GM12878 (cell line): Measurements from ENCODE around the gene INPP4B. TPM values are rescaled to one million over a fixed set of nuclear protein-coding genes. Genes with fewer than 3 reads are reported as not detected.

ENCODE experiments used
- ATAC-seq: fragments of 200-7000 bp; cut with Tn5 transposase; 3 replicates; pipeline ENCODE4 v1.9.1; 2020; ENCODE audit warnings: mild to moderate bottlenecking, moderate library complexity
- BruUV-seq: library from RNA; stranded (reverse); fragments of 400-500 nt; replicated peaks from 2 replicates; lab custom pipeline; 2021; lab: Mats Ljungman, UMichigan
- CTCF ChIA-PET: fragments of 300-600 bp; sonication (Branson Sonifier 250); formaldehyde crosslinking; extraction: SDS; loops from one replicate; lab custom pipeline; 2021; ENCODE audit warnings: inconsistent platforms; lab: Yijun Ruan, JAX
- POLR2A ChIA-PET: fragments of 350-600 bp; formaldehyde crosslinking; extraction: SDS; loops from one replicate; lab custom pipeline; 2021; ENCODE audit warnings: inconsistent platforms; lab: Charles Lee
- RAD21 ChIA-PET: fragments of 300-600 bp; sonication (Branson Sonifier 250); formaldehyde crosslinking; loops from one replicate; lab custom pipeline; 2023; ENCODE audit warnings: antibody characterized with exemption; ENCODE audit not compliant: unreplicated experiment; lab: Charles Lee
- SMC1A ChIA-PET: fragments of 300-600 bp; sonication (Branson Sonifier 250); formaldehyde crosslinking; loops from one replicate; lab custom pipeline; 2023; ENCODE audit not compliant: unreplicated experiment, uncharacterized antibody; lab: Charles Lee
- DNase-seq: peaks from one replicate; pipeline ENCODE4 v3.0.0-alpha.2; 2011; ENCODE audit warnings: low read depth, low spot score
- FAIRE-seq: peaks from 3 replicates; lab custom pipeline; 2011; peaks lifted over from hg19 to GRCh38; lab: Jason Lieb, UNC
- H2AFZ ChIP-seq: 2 replicates; pipeline ENCODE4 v1.6.0; 2011; ENCODE audit warnings: low read depth, low read length, control low read depth; ENCODE audit not compliant: control insufficient read depth
- H3K27ac ChIP-seq: 2 replicates; pipeline ENCODE4 v1.5.1; 2011; ENCODE audit warnings: control low read depth; ENCODE audit not compliant: control insufficient read depth, insufficient read depth
- H3K27me3 ChIP-seq, 2 experiments: replicated peaks in 1 of 2; 2 replicates each; pipeline versions ENCODE4 v1.6.0 to v1.6.1; 2011; ENCODE audit warnings: low read length in 1 of 2; ENCODE audit not compliant: control insufficient read depth in 2 of 2, insufficient read depth in 2 of 2
- H3K36me3 ChIP-seq, 2 experiments: 2 replicates each; pipeline ENCODE4 v1.5.1; 2011; ENCODE audit warnings: low read length in 1 of 2; ENCODE audit not compliant: control insufficient read depth in 2 of 2, insufficient read depth in 2 of 2
- H3K4me1 ChIP-seq: 2 replicates; pipeline ENCODE4 v1.6.1; 2011; ENCODE audit warnings: mild to moderate bottlenecking, low read length, moderate library complexity, mixed read lengths; ENCODE audit not compliant: control insufficient read depth, insufficient read depth
- H3K4me2 ChIP-seq: 2 replicates; pipeline ENCODE4 v1.6.0; 2011; ENCODE audit warnings: control low read depth; ENCODE audit not compliant: control insufficient read depth, insufficient read depth
- H3K4me3 ChIP-seq: fragments of 200-600 bp; sonication (generic); 2 replicates; pipeline ENCODE4 v1.5.1; 2016
- H3K79me2 ChIP-seq: 2 replicates; pipeline ENCODE4 v1.6.0; 2011; ENCODE audit warnings: low read length; ENCODE audit not compliant: control insufficient read depth, insufficient read depth
- H3K9ac ChIP-seq: 2 replicates; pipeline ENCODE4 v1.8.0; 2011; ENCODE audit warnings: low read length, control low read depth, mixed read lengths; ENCODE audit not compliant: control insufficient read depth, insufficient read depth
- H3K9me3 ChIP-seq: replicated peaks from 3 replicates; pipeline ENCODE4 v1.5.1; 2011; ENCODE audit warnings: mild to moderate bottlenecking, low read length; ENCODE audit not compliant: control insufficient read depth, insufficient read depth
- H4K20me1 ChIP-seq: 2 replicates; pipeline ENCODE4 v1.6.0; 2011; ENCODE audit not compliant: control insufficient read depth, insufficient read depth
- BRCA1 ChIP-seq: IDR thresholded peaks from 2 replicates; pipeline ENCODE4 v1.6.1; 2011; ENCODE audit warnings: low read depth, low read length, improper control_type of control experiment
- CBX5 ChIP-seq: sonication (generic); IDR thresholded peaks from 2 replicates; pipeline ENCODE4 v1.6.1; 2016; ENCODE audit warnings: low read depth, moderate library complexity, mild to moderate bottlenecking, inconsistent platforms
- CREM ChIP-seq: IDR thresholded peaks from 2 replicates; pipeline ENCODE4 v1.6.1; 2014; ENCODE audit warnings: antibody characterized with exemption, low read depth
- IKZF2 ChIP-seq, 2 experiments: fragments of 450-650 bp; IDR thresholded peaks; 2 replicates each; pipeline ENCODE4 v1.6.1; 2017; ENCODE audit warnings: mild to moderate bottlenecking in 2 of 2, moderate library complexity in 2 of 2
- JUND ChIP-seq: IDR thresholded peaks from 2 replicates; pipeline ENCODE4 v1.6.1; 2012; ENCODE audit warnings: low read depth, mild to moderate bottlenecking, low read length, improper control_type of control experiment, moderate library complexity
- MXI1 ChIP-seq: fragments of 150-350 bp; IDR thresholded peaks from 2 replicates; pipeline ENCODE4 v1.6.1; 2011; ENCODE audit warnings: low read depth, mild to moderate bottlenecking, inconsistent platforms, low read length, improper control_type of control experiment
- NR2C2 ChIP-seq: IDR thresholded peaks from 2 replicates; pipeline ENCODE4 v1.6.1; 2011; ENCODE audit warnings: borderline replicate concordance, low read depth; ENCODE audit not compliant: control insufficient read depth, insufficient read length
- PAX5 ChIP-seq: IDR thresholded peaks from 2 replicates; pipeline ENCODE4 v1.6.1; 2011; ENCODE audit warnings: low read depth, low read length, borderline replicate concordance
- PAX8 ChIP-seq: fragments of 450-650 bp; IDR thresholded peaks from 2 replicates; pipeline ENCODE4 v1.6.1; 2017; ENCODE audit warnings: mild to moderate bottlenecking, moderate library complexity
- POLR2AphosphoS5 ChIP-seq: IDR thresholded peaks from 2 replicates; pipeline ENCODE4 v1.6.1; 2011; ENCODE audit warnings: mild to moderate bottlenecking, low read length, inconsistent platforms
- TCF3 ChIP-seq: IDR thresholded peaks from 2 replicates; pipeline ENCODE4 v1.6.1; 2012; ENCODE audit warnings: low read depth, mild to moderate bottlenecking, low read length, borderline replicate concordance; ENCODE audit not compliant: insufficient read depth
- WGBS: methylation state at CpG from one replicate; pipeline ENCODE4 v1.1.6; 2016; ENCODE audit warnings: low lambda C conversion rate; ENCODE audit not compliant: insufficient replicate concordance, insufficient coverage; ENCODE audit errors: missing lambda C conversion rate; 5-methylcytosine and 5-hydroxymethylcytosine counted together
- in situ Hi-C: fragments of 300-500 bp; cut with MboI; formaldehyde crosslinking; loops from 9 replicates; pipeline ENCODE4 v1.14.3; 2018; ENCODE audit warnings: mixed read lengths
- intact Hi-C: fragments of 100-400 bp; cut with micrococcal nuclease; formaldehyde crosslinking; loops from one replicate; pipeline ENCODE4 v1.14.2; 2022; ENCODE audit not compliant: unreplicated experiment
- polyA plus RNA-seq, 11 experiments: library from polyadenylated mRNA; depleted of rRNA in 4 of 11; unstranded in 6 of 11; stranded (reverse) in 5 of 11; fragments of >200 nt; fragmentation: Nextera tagmentation in 4 of 11; fragmentation: Illumina TruSeq in 1 of 11; extraction: Ambion mirVana in 4 of 11; extraction: Trizol in 1 of 11; gene quantifications; 1 replicate in 1 of 11; 2 replicates in 10 of 11; pipeline versions ENCODE4 v1.2.1 to v1.2.3, GENCODE V29; 2011 to 2016; ENCODE audit warnings: inconsistent platforms in 2 of 11, missing spikeins in 2 of 11, low read depth in 1 of 11
- total RNA-seq, 4 experiments: library from RNA; depleted of rRNA in 3 of 4; stranded (reverse); fragments of >200 nt in 3 of 4; fragmentation: Illumina TruSeq in 1 of 4; extraction: Trizol in 1 of 4; gene quantifications; 2 replicates each; pipeline versions ENCODE4 v1.2.1 to v1.2.3, GENCODE V29; 2013 to 2021
- TF ChIP-seq, protein P1 (sequence below): IDR thresholded peaks from 2 replicates; pipeline ENCODE4 v1.6.1; 2012; ENCODE audit warnings: low read depth, low read length, improper control_type of control experiment
- TF ChIP-seq, protein P2 (sequence below): fragments of 450-650 bp; IDR thresholded peaks from 2 replicates; pipeline ENCODE4 v1.6.1; 2018; ENCODE audit warnings: borderline replicate concordance, mild to moderate bottlenecking; ENCODE audit not compliant: partially characterized antibody
- TF ChIP-seq, protein P3 (sequence below): IDR thresholded peaks from 2 replicates; pipeline ENCODE4 v1.6.1; 2012; ENCODE audit warnings: low read depth, low read length, improper control_type of control experiment
- TF ChIP-seq, protein P4 (sequence below), 3 experiments: IDR thresholded peaks in 2 of 3; conservative IDR thresholded peaks in 1 of 3; 2 replicates each; pipeline ENCODE4 v1.5.1; 2011; ENCODE audit warnings: low read depth in 3 of 3, low read length in 3 of 3, mild to moderate bottlenecking in 3 of 3, control low read depth in 2 of 3, moderate library complexity in 2 of 3, inconsistent platforms in 1 of 3, mixed read lengths in 1 of 3; ENCODE audit not compliant: control insufficient read depth in 2 of 3, insufficient read depth in 1 of 3; ENCODE audit errors: extremely low read depth in 1 of 3
- TF ChIP-seq, protein P5 (sequence below): IDR thresholded peaks from 2 replicates; pipeline ENCODE4 v1.6.1; 2011; ENCODE audit warnings: borderline replicate concordance, low read depth, mild to moderate bottlenecking, moderate library complexity, mixed read lengths, low read length; ENCODE audit not compliant: insufficient read depth; ENCODE audit errors: extremely low read length

Gene INPP4B
- total and polyA plus RNA-seq, 10 of the 15 experiments (the other 5 are each of a cell fraction or from before 2014, with no cell fraction given) = 0.53 to 11.2 (median 0.95) TPM

DNA sequence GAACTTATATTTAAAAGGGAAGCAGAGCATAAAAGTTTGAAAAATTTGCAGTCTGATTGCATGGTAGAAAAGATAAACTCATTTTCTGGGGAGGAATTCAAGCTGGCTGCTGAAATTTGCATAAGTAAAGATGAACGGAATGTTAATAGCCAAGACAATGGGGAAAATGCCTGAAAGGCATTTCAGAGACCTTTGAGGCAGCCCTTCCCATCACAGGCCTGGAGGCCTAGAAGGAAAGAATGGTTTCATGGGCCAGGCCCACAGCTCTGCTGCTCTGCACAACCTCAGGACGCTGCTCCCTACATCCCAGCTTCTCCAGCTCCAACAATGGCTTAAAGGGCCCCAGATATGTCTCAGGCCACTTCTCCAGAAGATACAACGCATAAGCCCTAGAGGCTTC is 46.9 kb upstream of the INPP4B start (continued):
- TF ChIP-seq, protein P1, sequence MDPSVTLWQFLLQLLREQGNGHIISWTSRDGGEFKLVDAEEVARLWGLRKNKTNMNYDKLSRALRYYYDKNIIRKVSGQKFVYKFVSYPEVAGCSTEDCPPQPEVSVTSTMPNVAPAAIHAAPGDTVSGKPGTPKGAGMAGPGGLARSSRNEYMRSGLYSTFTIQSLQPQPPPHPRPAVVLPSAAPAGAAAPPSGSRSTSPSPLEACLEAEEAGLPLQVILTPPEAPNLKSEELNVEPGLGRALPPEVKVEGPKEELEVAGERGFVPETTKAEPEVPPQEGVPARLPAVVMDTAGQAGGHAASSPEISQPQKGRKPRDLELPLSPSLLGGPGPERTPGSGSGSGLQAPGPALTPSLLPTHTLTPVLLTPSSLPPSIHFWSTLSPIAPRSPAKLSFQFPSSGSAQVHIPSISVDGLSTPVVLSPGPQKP = no peak
- TF ChIP-seq IKZF2 (IDR thresholded peaks at IDR 0.05) = no peak
- TF ChIP-seq, protein P2, sequence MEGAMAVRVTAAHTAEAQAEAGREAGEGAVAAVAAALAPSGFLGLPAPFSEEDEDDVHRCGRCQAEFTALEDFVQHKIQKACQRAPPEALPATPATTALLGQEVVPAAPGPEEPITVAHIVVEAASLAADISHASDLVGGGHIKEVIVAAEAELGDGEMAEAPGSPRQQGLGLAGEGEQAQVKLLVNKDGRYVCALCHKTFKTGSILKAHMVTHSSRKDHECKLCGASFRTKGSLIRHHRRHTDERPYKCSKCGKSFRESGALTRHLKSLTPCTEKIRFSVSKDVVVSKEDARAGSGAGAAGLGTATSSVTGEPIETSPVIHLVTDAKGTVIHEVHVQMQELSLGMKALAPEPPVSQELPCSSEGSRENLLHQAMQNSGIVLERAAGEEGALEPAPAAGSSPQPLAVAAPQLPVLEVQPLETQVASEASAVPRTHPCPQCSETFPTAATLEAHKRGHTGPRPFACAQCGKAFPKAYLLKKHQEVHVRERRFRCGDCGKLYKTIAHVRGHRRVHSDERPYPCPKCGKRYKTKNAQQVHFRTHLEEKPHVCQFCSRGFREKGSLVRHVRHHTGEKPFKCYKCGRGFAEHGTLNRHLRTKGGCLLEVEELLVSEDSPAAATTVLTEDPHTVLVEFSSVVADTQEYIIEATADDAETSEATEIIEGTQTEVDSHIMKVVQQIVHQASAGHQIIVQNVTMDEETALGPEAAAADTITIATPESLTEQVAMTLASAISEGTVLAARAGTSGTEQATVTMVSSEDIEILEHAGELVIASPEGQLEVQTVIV = no peak
- no peak for TF ChIP-seq JUND
- TF ChIP-seq CBX5 = no peak

DNA sequence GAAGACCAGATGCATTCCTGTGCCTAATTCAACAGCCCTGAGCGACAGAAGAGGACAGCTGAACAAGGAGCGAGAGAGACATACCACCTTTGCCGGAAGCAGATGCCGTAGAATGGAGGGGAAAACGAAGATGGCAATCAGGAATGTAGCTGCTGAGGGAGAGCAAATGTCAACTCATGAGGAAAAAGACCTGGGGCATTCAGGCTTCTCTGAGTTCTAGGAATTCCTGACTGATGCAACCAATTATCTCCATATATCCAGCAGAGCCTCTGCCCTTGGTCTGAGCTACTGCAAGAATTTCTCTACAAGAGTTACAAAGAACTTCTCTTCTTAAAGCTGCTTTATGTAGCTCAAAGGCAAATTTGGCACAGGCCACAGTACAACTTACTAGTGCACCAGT is 40.5 kb upstream of the INPP4B start:
- Histone ChIP-seq H4K20me1 (no peaks in the 10 kb centered on the region), H3K27me3 (no peaks in the 10 kb centered on the region), H3K9me3 (no peaks in the 10 kb centered on the region), H3K27ac (no peak overlapping the region), H2AFZ (no peak overlapping the region), H3K4me3 (no peak overlapping the region), H3K9ac (no peak overlapping the region), H3K4me2 (no peak overlapping the region), H3K4me1 (no peaks in the 10 kb centered on the region), H3K79me2 (no peaks in the 10 kb centered on the region), H3K36me3 (no peaks in the 10 kb centered on the region)
- ChIA-PET POLR2A (no interaction called here), SMC1A (no interaction called here), RAD21 (no interaction called here), CTCF (no interaction called here)
- 45% methylated on average over 5 of the region's 5 CpGs for WGBS
- BruUV-seq = no TSS peak
- in situ Hi-C loops = no loop called here
- no peak for FAIRE-seq
- intact Hi-C loops = loop anchor here (10.0 kb wide), 1 partner anchor 598 kb away; no protein-coding TSS in a partner anchor
- no peak for DNase-seq
- ATAC-seq = no peak
- TF ChIP-seq, protein P3, sequence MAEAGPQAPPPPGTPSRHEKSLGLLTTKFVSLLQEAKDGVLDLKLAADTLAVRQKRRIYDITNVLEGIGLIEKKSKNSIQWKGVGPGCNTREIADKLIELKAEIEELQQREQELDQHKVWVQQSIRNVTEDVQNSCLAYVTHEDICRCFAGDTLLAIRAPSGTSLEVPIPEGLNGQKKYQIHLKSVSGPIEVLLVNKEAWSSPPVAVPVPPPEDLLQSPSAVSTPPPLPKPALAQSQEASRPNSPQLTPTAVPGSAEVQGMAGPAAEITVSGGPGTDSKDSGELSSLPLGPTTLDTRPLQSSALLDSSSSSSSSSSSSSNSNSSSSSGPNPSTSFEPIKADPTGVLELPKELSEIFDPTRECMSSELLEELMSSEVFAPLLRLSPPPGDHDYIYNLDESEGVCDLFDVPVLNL = no peak
- TF ChIP-seq PAX8 (no peak), BRCA1 (no peak), CREM (no peak), TCF3 (no peak), PAX5 (no peak), POLR2AphosphoS5 (no peak), MXI1 (no peak), NR2C2 (no peak)
- TF ChIP-seq, protein P4, sequence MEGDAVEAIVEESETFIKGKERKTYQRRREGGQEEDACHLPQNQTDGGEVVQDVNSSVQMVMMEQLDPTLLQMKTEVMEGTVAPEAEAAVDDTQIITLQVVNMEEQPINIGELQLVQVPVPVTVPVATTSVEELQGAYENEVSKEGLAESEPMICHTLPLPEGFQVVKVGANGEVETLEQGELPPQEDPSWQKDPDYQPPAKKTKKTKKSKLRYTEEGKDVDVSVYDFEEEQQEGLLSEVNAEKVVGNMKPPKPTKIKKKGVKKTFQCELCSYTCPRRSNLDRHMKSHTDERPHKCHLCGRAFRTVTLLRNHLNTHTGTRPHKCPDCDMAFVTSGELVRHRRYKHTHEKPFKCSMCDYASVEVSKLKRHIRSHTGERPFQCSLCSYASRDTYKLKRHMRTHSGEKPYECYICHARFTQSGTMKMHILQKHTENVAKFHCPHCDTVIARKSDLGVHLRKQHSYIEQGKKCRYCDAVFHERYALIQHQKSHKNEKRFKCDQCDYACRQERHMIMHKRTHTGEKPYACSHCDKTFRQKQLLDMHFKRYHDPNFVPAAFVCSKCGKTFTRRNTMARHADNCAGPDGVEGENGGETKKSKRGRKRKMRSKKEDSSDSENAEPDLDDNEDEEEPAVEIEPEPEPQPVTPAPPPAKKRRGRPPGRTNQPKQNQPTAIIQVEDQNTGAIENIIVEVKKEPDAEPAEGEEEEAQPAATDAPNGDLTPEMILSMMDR (IDR thresholded peaks at IDR 0.05 in 2 of 3, conservative IDR thresholded peaks at IDR 0.05 in 1 of 3; ENCODE audit: control insufficient read depth in 2 of 3, extremely low read depth in 1 of 3, insufficient read depth in 1 of 3, low read depth in 3 of 3, low read length in 3 of 3) = no peak
- TF ChIP-seq, protein P5, sequence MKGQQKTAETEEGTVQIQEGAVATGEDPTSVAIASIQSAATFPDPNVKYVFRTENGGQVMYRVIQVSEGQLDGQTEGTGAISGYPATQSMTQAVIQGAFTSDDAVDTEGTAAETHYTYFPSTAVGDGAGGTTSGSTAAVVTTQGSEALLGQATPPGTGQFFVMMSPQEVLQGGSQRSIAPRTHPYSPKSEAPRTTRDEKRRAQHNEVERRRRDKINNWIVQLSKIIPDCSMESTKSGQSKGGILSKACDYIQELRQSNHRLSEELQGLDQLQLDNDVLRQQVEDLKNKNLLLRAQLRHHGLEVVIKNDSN = no peak
